Measurements from ENCODE around the gene PRELID2.
"Not testable (repeated sequence)": the region's sequence is repeated elsewhere in the genome, so short reads cannot be mapped to it uniquely, and the experiment has no call there.

The PRELID2 gene

DNA sequence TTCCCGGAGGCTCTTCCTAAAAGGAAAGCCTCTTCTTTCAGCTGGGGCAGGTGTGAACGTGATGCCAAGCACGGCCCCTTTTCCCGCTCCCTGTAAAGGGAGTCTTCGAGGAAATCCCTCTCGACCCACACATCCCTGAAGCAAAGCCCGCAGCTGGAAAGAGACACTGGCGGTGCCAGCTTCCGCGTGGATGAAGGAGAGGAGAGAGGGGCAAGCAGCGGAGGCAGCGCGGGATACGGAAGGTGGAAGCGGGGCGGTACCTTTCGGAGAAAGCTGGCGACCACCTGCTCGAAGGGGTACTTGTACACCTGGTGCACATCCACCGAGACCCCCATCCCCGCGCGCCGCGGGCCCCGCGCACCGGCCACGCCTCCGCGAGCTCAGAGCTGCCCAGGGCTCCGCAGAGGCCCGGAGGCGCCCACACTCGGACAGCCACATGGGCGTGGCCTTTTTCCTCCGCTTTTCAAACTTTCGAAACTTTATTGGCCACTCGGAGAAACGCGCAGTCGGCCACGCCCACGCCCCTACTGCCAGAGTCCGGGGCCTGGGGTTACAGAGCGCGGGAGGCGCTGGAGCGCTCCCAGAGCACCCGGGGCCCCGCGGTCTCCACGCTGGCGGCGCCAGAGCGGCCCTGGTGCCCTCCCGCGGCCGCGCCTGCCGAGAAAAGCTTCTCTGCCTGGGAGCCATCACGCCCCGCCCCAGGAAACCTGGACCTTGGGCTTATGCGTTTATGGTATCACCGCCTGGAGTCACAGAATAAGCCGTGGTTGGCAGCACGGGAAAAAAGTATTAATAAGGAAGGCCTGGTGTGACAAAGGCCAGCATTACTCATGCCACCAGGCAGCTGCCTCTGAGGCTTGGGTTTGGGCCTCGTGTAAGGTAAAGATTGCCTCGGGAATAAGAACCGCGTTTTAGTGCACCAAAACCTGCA is at the start of gene PRELID2:
TSS of gene PRELID2 (minus strand) at position 426 of the 931 bp plus-strand sequence. CDS start at position 335, 91 bp downstream.
- FAIRE-seq: no peak

GRCh38 chr5:145874765-145875164 is 39.6 kb upstream of the PRELID2 start:
- no peak for FAIRE-seq

- no peak for FAIRE-seq
Measured at GRCh38 chr5:145872914-145873313, 37.8 kb upstream of the PRELID2 start, which contains the start of gene GRXCR2. Gene GRXCR2, minus strand, starts transcription at chr5:145873014. Its CDS starts 46 bp downstream, at chr5:145872968.

- no peak for FAIRE-seq
Measured at GRCh38 chr5:145872486-145872885, 37.3 kb upstream of the PRELID2 start.

GRCh38 chr5:145869753-145870152 is 34.6 kb upstream of the PRELID2 start:
- no peak for FAIRE-seq

- FAIRE-seq: no peak
Measured at GRCh38 chr5:145867806-145868205, 32.7 kb upstream of the PRELID2 start.

DNA sequence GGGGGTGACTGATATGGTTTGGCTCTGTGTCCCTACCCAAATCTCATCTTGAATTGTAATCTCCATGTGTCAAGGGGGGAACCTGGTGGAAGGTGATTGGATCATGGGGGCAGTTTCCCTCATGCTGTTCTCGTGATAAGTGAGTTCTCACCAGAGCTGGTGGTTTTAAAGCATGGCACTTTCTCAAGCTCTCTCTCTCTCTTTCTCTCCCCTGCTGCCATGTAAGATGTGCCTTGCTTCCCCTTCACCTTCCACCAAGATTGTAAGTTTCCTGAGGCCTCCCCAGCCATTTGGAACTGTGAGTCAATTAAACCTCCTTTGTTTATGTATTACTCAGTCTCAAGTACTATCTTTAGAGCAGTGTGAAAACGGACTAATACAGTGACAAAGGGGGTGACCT is 29.3 kb upstream of the PRELID2 start:
- not testable (repeated sequence) for FAIRE-seq

- no peak for FAIRE-seq
Measured at GRCh38 chr5:145863003-145863402, 27.9 kb upstream of the PRELID2 start.

DNA sequence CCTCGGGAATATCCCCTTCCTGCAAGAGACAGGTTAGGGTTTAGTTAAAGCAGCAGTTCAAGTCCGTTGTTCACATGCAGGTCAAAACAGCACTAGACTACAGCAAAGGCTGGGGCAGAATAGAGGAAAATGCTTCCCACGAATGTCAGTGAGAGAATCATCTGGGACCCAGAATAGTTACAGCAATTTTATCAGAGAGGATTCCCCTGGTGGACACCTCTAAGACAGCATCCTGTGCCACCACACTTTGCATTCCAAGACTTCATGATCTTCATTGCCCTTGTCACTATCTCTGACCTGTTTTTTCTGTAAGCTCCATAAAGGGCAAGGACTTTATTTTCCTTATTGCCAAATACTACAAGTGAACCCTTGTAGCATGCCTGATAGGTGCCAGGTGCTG is 24.8 kb upstream of the PRELID2 start:
- FAIRE-seq: no peak

GRCh38 chr5:145859453-145859852 is 24.3 kb upstream of the PRELID2 start:
- FAIRE-seq: no peak

DNA sequence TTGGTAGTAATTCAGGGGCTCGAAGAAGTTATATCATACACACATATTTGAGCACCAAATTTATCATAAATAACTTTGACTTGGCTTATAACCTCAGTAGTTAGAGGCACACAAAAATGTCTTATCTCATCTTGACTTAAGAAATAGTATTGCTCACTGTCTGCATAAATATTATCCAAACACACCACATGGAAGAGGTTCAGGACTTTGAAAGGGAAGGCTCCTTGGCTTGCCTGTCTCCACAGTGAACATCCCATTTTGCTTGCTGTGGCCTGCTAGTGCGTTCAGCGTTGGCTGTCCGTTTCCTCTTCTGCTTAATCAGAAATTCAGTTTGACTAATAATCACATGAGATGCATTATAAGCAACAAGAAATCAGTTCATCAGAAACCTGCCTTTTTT is 23.8 kb upstream of the PRELID2 start:
- no peak for FAIRE-seq

DNA sequence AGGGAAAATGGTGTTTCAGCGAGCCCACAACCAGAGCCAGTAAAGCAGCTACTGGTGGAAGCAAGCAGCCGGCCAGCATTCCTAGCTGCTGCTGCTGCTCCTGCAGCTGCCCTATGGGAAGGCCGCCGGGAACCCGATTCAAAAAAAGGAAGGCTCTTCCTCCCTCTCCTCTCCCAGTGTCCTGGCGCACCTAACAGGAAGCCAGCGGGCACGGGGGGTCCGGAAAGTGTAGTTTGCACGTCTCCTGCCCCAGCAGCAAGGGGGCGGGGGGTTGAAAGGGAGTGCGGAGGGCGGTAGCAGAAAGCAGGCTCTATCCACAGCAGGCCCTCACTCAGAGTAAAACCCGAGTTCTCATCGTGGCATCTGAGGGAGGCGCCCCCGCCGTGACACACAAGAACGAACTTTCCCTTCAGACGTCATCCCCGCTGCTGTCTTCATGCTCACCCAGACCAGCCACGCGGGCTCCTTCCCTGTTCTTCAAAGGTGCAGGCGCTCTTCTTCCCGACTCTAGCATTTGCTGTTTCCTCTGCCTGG is 21.2 kb upstream of the PRELID2 start:
- no peak for FAIRE-seq

DNA sequence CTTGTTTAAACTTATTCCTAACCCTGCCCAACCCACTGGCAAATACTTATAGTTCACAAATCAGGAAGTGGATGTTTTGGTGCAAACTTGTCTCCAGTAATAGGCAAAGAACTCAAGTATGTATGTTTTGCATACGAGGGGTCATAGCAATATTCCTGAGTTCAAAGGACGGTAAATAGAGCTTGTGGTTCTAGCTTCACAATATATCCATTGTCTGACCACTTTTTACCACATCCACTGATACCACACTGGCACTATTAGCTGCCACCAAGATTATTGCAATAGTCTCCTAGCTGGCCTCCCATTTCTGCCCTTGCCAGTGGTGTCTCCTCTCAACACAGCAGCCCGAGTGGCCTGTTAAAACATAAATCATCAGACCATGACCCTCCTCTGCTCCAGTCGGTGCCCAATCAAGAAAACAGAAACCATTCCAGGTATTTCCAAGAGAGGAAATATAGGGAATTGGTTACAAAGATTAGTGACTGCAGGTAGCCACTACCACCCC is 20.7 kb upstream of the PRELID2 start:
- FAIRE-seq: no peak

- FAIRE-seq: no peak
Measured at GRCh38 chr5:145854651-145855258, 19.6 kb upstream of the PRELID2 start.

DNA sequence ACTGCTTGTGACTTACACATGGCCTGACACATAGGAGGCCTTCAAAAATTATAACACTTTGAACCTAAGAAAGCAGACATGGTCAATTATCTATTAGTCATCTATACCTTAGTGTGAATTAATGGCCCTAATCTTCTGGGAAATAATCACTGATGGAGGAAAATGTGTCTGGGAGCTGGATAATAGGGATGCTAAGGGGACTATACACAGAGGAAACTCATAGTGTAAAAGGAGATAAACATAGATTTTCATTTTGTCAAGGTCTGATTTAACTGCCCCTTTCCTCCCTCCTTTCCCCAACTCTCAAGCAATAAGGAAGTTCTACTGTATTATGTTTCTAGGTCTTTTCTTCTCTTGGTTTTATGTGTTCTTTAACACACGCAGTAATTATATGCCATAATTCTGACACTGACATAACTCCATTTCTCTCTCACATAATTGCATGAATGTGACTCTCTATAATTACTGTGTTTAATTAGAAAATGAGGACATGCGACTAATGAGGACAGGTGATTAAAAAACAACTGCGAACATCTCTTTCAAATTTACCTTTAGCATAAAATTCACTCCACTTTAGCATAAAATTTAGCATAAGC is 18.7 kb upstream of the PRELID2 start:
- FAIRE-seq: no peak

- no peak for FAIRE-seq
Measured at GRCh38 chr5:145852990-145853389, 17.8 kb upstream of the PRELID2 start.

GRCh38 chr5:145848854-145849253 is 13.7 kb upstream of the PRELID2 start:
- no peak for FAIRE-seq

GRCh38 chr5:145847499-145848497 is 12.7 kb upstream of the PRELID2 start:
- no peak for FAIRE-seq

- FAIRE-seq: no peak
Measured at GRCh38 chr5:145846081-145846480, 10.9 kb upstream of the PRELID2 start.

DNA sequence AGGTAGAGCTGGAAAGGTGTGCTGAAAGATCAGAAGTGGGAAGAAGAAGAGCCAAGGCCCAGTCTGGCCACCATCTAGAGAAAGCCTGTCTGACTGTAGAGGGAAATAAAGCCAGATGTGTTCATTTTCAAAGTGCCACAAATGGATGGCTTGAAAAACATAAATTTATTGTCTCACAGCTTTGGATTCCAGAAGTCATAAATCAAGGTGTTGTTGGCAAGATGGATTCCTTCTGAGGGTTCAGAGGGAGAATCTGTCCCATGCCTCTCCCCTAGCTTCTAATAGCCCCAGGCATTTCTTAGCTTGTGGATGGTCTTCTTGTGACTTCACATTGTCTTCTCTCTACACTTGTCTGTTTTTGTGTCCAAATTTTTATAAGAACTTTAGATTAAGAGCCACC is 6.2 kb upstream of the PRELID2 start:
- no peak for FAIRE-seq

- no peak for FAIRE-seq
Measured at GRCh38 chr5:145840458-145841132, 5.5 kb upstream of the PRELID2 start.
